HG03342 (cell line): ENCODE measurements around the gene AFF2.

Source experiments
- ATAC-seq: cut with Tn5 transposase; IDR thresholded peaks from one replicate; pipeline ENCODE4 v1.9.1; 2021; ENCODE audit warnings: mild to moderate bottlenecking, moderate library complexity; ENCODE audit not compliant: unreplicated experiment

The AFF2 gene

GRCh38 chrX:148815218-148815961, 315.0 kb downstream of the AFF2 start:
- ATAC-seq, result no peak

GRCh38 chrX:148823986-148824385, 323.6 kb downstream of the AFF2 start:
- no peak for ATAC-seq

- ATAC-seq, result no peak
These were observed 325.3 kb downstream of the AFF2 start for GRCh38 chrX:148825696-148826095.

- no peak for ATAC-seq
These were observed 336.3 kb downstream of the AFF2 start for GRCh38 chrX:148836741-148837140.

GRCh38 chrX:148850631-148851030, 350.2 kb downstream of the AFF2 start:
- ATAC-seq, result no peak

GRCh38 chrX:148854306-148854705, 353.9 kb downstream of the AFF2 start:
- no peak for ATAC-seq

- ATAC-seq, result no peak
These were observed 356.1 kb downstream of the AFF2 start for GRCh38 chrX:148856505-148856904.

GRCh38 chrX:148865277-148866210, 365.1 kb downstream of the AFF2 start:
- no peak for ATAC-seq

GRCh38 chrX:148867596-148867995, 367.2 kb downstream of the AFF2 start:
- no peak for ATAC-seq

GRCh38 chrX:148871422-148872160, 371.2 kb downstream of the AFF2 start:
- ATAC-seq, result no peak

GRCh38 chrX:148872161-148872535, 371.7 kb downstream of the AFF2 start:
- no peak for ATAC-seq

- no peak for ATAC-seq
These were observed 372.5 kb downstream of the AFF2 start for GRCh38 chrX:148872881-148873280.

GRCh38 chrX:148874636-148875246, 374.3 kb downstream of the AFF2 start:
- ATAC-seq, result no peak

GRCh38 chrX:148878371-148878770, 378.0 kb downstream of the AFF2 start:
- ATAC-seq, result no peak

GRCh38 chrX:148885203-148885602, 384.8 kb downstream of the AFF2 start:
- no peak for ATAC-seq

GRCh38 chrX:148893395-148893794, 393.0 kb downstream of the AFF2 start:
- ATAC-seq, result no peak

- ATAC-seq, result no peak
These were observed 402.2 kb downstream of the AFF2 start for GRCh38 chrX:148902581-148902980.

- ATAC-seq, result no peak
These were observed 402.8 kb downstream of the AFF2 start for GRCh38 chrX:148903176-148903575.

- ATAC-seq, result no peak
These were observed 404.1 kb downstream of the AFF2 start for GRCh38 chrX:148904421-148905111.

- no peak for ATAC-seq
These were observed 405.0 kb downstream of the AFF2 start for GRCh38 chrX:148905400-148905799.
